Activated gamma-delta T cell treated with Interleukin-2 at 50 U/mL for 16 hours (primary cell): ENCODE measurements around the gene DAB1.

Experiments
- DNase-seq: peaks from one replicate; pipeline ENCODE4 v3.0.0-alpha.2; 2020

DAB1 gene

GRCh38 chr1:57157818-57158603 is 265.8 kb downstream of the DAB1 start:
- DNase-seq = no peak

- DNase-seq = no peak
Measured at GRCh38 chr1:57156907-57157306, 267.0 kb downstream of the DAB1 start.

GRCh38 chr1:57146100-57146499 is 277.8 kb downstream of the DAB1 start:
- DNase-seq = no peak

- no peak for DNase-seq
Measured at GRCh38 chr1:57142999-57143398, 280.9 kb downstream of the DAB1 start.

GRCh38 chr1:57142169-57142568 is 281.7 kb downstream of the DAB1 start:
- DNase-seq = no peak

GRCh38 chr1:57138432-57139078 is 285.3 kb downstream of the DAB1 start:
- DNase-seq = no peak

- DNase-seq = no peak
Measured at GRCh38 chr1:57137980-57138379, 285.9 kb downstream of the DAB1 start.

GRCh38 chr1:57134803-57135202 is 289.1 kb downstream of the DAB1 start:
- DNase-seq = no peak

- DNase-seq = no peak
Measured at GRCh38 chr1:57133686-57134085, 290.2 kb downstream of the DAB1 start.

GRCh38 chr1:57132993-57133622 is 290.8 kb downstream of the DAB1 start:
- no peak for DNase-seq

GRCh38 chr1:57131701-57132394 is 292.0 kb downstream of the DAB1 start:
- no peak for DNase-seq

GRCh38 chr1:57131257-57131656 is 292.6 kb downstream of the DAB1 start:
- no peak for DNase-seq

GRCh38 chr1:57129865-57130264 is 294.0 kb downstream of the DAB1 start:
- no peak for DNase-seq

- no peak for DNase-seq
Measured at GRCh38 chr1:57127976-57128375, 295.9 kb downstream of the DAB1 start.

GRCh38 chr1:57124768-57125446 is 299.0 kb downstream of the DAB1 start:
- no peak for DNase-seq

GRCh38 chr1:57124170-57124569 is 299.7 kb downstream of the DAB1 start:
- no peak for DNase-seq

- DNase-seq = no peak
Measured at GRCh38 chr1:57122031-57122430, 301.8 kb downstream of the DAB1 start.

GRCh38 chr1:57118948-57119603 is 304.8 kb downstream of the DAB1 start:
- no peak for DNase-seq

- DNase-seq = no peak
Measured at GRCh38 chr1:57117753-57118152, 306.1 kb downstream of the DAB1 start.

GRCh38 chr1:57116871-57117270 is 307.0 kb downstream of the DAB1 start:
- no peak for DNase-seq

GRCh38 chr1:57115030-57115614 is 308.7 kb downstream of the DAB1 start:
- DNase-seq = no peak

- DNase-seq = no peak
Measured at GRCh38 chr1:57112148-57112547, 311.7 kb downstream of the DAB1 start.
